NCI-H82 treated with DMSO at 0.1 percent for 48 hours (cell line): ENCODE measurements around the gene CLMN.
A peak's percentile ranks its signal among the peaks of the same experiment; 100 is the strongest.

ENCODE experiments used
- DNase-seq: peaks from one replicate; lab custom pipeline; 2025; ENCODE audit not compliant: unreplicated experiment; lab: John Stamatoyannopoulos, UW

The CLMN gene

GRCh38 chr14:95174184-95174792, 145.4 kb downstream of the CLMN start:
- no peak for DNase-seq

DNA sequence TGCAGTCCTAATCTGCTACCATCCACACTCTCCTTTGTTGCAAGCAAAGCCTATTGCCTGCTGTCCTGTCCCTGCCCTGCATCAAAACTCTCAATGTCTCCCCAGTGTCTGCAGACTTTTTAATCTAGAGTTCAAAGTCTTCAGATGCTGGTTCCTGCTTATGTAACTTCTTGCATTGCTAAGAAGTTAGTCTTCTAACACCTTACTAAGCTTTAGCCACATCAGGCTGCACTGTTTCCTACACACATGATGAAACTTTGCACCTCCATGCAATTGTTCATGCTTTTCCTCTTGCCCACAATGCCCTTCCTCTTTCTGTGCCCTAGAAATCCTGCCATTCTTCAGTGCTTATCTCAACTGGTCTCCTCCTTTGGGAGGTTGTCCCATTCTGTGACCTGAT, 146.2 kb downstream of the CLMN start:
- DNase-seq = no peak

DNA sequence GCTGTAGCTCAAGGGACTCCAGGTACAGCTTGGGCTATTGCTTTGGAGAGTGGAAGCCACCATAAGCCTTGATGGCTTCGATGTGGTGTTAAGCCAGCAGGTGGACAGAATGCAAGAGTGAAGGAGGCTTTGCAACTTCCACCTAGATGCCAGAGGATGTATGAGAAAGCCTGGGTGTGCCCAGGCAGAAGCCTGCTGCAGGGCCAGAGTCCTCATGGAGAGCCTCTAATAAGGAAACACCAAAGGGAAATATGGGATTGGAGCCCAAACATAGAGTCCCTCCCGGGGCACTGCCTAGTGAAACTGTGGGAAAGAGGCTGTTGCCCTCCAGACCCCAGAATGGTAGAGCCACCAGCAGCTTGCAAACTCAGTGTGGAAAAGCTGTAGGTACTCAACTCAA, 152.5 kb downstream of the CLMN start:
- no peak for DNase-seq

DNA sequence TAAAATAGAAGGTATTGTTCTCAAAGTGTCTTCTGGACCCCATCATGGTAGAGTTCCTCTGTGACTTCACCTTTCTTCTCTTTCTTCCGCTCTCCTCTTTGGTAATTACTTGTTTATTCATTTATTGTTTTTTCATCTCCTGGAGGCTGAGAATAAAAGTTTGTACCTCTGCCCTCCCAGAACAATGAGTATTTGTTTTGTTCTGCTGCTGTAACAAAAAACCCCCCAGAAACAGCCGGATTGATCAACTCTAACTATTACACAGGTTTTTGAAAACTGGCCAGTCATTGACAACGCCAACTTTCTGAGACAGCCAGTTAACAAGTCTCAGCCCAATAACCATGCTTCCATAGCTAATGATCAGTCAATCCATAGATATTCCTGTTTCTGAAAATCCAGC, 154.2 kb downstream of the CLMN start:
- no peak for DNase-seq

- DNase-seq = no peak
Observed at GRCh38 chr14:95164506-95164905, 155.2 kb downstream of the CLMN start.

- DNase-seq = no peak
Observed at GRCh38 chr14:95163666-95164065, 156.0 kb downstream of the CLMN start.

DNA sequence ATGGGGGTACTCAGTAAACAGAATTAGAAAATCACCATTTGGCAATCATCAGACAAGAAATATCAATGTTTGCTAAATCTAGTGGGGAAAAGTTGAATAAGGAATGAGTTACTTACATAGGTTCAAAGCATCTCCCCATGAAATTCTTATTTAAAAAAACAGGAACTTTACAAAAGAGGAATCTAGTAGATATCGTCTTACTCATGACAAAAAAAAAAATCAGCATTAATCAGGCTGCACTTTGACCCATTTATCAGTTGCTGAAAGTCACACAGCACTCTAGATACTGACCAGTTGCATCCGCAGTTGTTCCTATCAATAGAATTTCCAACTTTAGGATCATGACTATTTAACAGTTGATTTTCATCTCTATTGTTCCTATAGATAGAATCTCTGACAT, 156.6 kb downstream of the CLMN start:
- DNase-seq = no peak

DNA sequence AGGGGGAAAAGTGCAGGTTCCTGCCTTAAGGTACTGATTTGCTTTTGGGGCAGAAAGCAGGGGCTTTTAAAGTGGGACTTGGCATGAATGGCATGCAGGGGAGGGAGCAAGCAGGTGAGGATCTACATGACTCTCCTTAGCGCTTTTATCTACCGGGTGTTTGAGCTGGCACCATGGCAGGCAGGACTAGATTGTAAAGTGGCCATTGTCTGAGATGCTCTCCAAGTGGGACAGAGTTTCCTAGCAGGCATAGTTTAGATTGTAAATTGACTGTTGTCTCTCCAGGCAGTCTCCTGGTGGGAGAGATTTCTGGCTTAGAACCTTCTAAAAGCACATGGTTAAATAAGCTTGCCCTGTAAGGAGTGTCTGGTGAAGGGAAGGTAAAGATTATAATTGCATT, 157.1 kb downstream of the CLMN start:
- DNase-seq = no peak

GRCh38 chr14:95157327-95158189, 162.2 kb downstream of the CLMN start, which contains the start of gene DICER1:
TSS of gene DICER1 (minus strand) at chr14:95157529. CDS start at chr14:95133458, 24,071 bp downstream.
- DNase-seq = peak; percentile 63

- no peak for DNase-seq
Observed at GRCh38 chr14:95157048-95157326, 162.7 kb downstream of the CLMN start.

DNA sequence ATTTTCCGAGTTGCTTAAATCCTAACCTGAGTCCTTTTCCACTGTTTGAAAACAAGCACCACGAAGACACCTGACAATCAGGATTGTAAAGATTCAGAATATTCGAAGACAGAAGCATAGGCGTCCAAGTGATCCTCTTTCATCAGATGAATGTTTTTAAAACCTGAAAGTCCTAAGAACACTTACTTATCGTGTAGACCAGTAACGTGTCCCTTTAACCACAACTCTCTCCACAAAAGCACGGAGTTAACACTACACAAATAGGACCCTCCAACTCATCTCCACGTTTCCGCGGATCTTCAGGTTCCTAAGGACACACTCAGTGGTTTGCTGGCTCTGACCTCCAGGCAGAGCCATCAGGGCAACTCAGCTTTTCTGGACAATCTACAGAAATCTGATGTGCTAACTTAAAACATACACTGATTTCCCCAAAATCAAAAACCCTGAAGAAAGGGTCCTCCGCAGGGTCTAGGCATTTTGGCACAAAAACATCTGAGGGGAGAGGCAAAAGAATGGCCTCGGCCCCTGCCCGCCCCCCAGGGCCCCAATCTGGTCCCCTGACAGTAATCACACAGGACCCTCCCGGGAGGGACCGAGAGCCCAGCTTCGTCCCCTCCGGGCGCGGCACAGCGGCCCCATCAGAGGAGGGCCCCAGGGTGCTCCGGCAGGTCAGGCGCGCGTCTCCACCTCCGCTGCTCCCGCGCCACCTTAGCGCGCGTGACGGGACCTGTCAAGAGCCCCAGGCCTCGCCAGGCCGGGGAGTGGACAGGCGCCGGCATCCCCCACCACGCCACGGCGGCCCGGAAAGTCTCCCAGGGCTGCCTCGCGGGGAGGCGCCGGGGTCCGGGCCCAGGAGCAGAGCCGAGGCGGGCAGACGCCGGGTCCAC, 163.3 kb downstream of the CLMN start:
- DNase-seq = no peak

DNA sequence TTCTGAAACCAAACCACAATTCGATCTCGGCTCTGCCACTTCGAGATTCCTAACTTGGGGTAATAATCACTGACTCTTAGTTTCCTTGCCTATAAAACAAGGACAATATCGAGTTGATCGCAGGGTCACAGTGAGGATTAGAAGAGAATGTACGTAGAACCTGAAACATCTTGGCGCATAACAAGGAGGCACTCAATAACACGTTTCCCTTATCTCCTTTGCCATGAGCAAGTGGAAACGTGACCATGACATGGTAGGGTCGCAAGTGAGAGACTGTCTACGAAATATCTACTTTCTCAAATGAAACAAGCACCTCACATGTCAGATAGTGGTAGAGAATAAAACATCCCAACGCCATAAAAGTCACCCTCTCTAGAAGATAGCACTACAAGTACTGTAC, 164.7 kb downstream of the CLMN start:
- DNase-seq = no peak

DNA sequence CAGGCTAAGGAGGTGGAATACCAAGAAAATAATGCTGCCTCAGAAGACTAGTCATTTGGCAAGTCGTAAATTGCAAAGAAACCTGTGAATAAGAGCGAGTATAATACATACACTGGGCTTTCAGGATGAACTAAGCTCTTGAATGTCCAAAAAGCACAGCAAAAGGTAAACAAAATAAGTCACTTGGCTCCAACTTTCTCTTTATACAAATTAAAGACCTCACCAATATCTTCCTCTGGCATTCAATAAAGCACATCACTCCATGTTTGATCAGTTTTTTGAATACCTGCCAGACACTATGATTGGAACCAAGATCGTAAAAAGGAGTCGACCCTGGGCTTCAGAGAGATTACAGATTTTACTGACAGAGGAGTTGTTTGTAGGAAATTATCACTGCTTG, 165.8 kb downstream of the CLMN start:
- no peak for DNase-seq

DNA sequence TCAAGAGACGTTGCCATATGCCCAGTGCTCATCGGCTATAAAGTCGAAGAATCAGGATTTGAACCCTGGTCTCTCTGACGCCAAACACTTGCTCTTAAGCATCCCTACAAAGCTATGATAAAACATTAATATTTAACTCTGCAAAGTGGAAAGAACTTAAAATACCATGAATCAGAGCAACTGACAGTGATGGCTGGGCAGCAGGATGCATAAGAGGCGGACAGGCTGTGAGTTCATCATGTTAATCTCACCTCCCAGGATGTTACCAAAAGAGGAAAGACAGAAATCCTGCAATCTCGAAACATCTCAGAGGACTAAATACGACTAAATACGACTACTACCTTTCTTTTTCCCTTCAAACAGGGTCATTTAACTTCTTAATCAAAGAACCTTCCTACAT, 168.1 kb downstream of the CLMN start:
- DNase-seq = no peak

DNA sequence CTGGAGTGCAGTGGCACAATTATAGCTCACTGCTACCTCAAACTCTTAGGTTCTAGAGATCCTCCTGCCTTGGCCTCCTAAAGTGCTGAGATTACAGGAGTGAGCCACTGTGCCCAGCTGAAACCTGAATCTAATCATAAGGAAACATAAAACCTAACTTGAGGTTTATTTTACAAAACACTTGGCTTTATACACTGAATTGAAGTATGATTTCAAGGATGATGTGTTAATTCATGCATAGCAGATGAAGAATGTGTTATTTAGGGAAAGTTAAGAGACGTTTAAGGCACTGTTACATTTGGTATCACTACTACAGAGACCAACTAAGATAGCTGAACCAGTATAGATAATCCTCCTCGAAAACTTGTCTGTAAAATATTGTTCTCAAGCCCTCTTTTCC, 168.8 kb downstream of the CLMN start:
- no peak for DNase-seq

DNA sequence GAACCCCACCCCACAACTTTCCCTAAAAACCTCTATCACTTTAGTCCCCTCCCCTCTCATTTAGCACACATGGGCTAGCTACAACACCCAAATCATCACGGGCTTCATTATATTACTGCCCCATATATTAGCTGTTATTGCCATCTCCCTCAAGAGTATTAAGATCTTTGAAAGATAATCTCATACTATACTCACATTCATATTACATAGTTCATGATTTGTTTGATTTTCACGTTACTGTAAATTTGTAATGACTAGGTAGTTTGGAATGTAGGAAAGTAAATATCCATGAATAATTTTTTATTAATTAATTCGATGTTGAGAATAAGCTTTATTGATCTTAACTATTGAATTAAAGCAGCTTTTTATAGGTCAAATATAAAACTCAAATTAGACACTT, 170.3 kb downstream of the CLMN start:
- DNase-seq = no peak

DNA sequence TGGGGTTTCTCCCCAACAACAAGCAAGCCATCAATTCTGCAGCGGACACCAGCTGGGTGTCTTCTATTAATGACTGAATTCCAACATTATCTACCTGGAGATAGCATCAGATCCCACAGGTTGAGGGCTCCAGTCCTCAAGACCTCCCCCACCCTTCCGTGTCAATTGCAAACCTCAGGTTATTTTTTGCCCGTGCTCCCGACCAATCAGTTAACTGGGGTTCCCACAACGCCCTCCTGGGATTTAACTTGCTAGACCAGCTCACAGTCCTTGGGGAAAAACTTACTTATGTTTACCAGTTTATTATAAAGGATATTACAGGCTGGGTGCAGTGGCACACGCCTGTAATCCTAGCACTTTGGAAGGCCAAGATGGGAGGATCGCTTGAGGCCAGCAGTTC, 172.1 kb downstream of the CLMN start:
- DNase-seq = no peak

DNA sequence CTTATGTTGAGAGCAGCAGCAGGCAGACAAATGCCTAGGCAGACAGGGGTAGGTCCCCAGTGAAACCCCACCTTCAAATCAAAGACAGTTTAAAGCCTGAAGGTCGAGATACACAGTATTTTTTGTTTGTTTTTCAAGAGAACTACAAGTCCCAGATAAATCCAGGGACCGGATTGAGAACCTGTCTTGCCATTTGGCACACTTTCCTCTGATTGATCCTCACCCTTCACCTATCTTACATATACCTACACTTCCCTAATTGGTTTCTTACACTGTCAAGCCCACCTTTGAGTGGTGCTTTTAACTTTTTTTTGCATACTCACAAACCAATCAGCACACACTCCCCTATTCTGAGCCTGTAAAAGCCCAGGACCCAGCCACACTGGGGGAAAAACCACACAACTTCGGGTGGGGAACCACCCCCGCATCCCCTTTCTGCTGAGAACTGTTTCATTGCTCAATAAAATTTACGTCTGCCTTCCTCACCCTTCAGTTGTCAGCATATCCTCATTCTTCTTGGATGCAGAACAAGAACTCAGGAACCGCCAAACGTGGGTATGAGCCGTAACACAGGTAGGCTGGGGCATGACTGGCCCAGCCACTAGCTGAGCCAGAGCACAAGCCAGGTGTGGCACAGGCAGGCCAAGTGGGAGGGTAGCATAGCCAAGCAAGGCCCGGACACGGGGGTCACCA, 173.5 kb downstream of the CLMN start:
- no peak for DNase-seq

DNA sequence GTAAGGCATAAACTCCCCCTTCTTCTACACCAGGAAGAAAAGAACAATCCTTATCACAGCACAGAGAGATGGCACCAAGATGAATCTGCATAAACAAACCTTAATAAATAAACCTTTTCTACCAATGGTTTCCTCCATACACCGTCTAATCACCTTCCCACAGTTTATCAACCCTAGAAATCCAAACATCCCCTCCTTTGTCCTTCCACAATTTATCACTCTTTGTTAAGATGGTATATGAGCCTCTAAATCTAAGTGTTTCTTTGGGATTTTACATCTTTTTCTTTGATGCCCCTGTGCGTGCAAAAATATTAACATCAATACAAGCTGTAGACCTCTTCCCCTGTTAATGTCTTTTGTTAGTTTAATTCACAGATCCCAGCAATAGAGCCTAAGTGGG, 174.9 kb downstream of the CLMN start:
- DNase-seq = no peak

DNA sequence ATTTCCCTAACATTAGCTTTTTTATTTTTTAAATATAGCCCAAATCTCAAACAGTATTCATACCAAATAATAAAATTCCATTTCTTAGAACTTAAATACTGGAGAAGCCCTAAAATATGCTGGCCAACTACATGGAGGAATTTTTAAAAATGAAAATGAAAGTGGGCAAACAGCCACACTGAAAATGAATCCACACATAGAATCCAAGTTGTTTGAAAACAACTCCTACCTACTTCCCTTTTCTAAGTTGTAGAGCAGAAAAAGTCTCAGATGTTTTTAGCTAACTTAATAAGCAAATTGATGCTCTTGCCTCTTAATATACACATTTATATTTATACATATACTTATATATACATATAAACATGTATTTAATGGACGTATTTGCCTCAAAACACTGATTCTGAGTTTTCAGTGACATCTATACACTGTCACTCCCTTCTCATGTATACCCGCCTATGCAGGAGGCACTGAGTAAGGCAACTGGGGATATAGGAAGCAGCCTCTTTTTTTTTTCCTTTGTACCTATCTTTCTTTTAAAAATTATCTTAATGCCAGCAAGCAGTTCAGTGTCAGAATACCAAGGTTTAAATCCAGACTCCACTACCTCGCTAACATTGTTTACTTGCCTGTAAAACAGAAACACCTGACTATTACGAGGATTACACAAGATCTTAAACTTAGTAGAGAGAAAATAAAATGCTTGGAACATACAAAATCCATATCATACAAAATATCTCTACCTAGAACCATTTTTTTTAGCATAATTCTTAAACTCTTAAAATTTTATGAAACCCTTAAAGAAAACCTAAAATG, 175.7 kb downstream of the CLMN start:
- no peak for DNase-seq
